Calu3 (cell line): ENCODE data around the gene MICAL3. TPM values are rescaled to one million over a fixed set of nuclear protein-coding genes. Genes with fewer than 3 reads are reported as not detected.
"Not testable (repeated sequence)": the region's sequence is repeated elsewhere in the genome, so short reads cannot be mapped to it uniquely, and the experiment has no call there.

Experiments used
- BruUV-seq: library from RNA; stranded (reverse); fragments of 400-500 nt; replicated peaks from 2 replicates; lab custom pipeline; 2021; lab: Mats Ljungman, UMichigan
- CTCF ChIA-PET: fragments of 300-600 bp; sonication (Branson Sonifier 250); formaldehyde crosslinking; loops from one replicate; lab custom pipeline; 2022; ENCODE audit warnings: antibody characterized with exemption; lab: Charles Lee
- DNase-seq: peaks from one replicate; pipeline ENCODE4 v3.0.0; 2022
- H3K27ac Mint-ChIP-seq: one replicate; pipeline ENCODE4 v1.8.0; 2022; ENCODE audit warnings: mixed read lengths; ENCODE audit not compliant: unreplicated experiment
- H3K27me3 Mint-ChIP-seq: one replicate; pipeline ENCODE4 v1.8.0; 2022; ENCODE audit warnings: mixed read lengths; ENCODE audit not compliant: unreplicated experiment
- H3K36me3 Mint-ChIP-seq: one replicate; pipeline ENCODE4 v1.8.0; 2022; ENCODE audit warnings: mild to moderate bottlenecking, moderate library complexity, mixed read lengths; ENCODE audit not compliant: insufficient read depth, unreplicated experiment
- H3K4me1 Mint-ChIP-seq: one replicate; pipeline ENCODE4 v1.8.0; 2022; ENCODE audit warnings: mild to moderate bottlenecking, low read depth, mixed read lengths; ENCODE audit not compliant: unreplicated experiment
- H3K4me3 Mint-ChIP-seq: one replicate; pipeline ENCODE4 v1.8.0; 2022; ENCODE audit warnings: mild to moderate bottlenecking, low read depth, moderate library complexity, mixed read lengths; ENCODE audit not compliant: unreplicated experiment
- H3K9me3 Mint-ChIP-seq: one replicate; pipeline ENCODE4 v1.8.0; 2022; ENCODE audit warnings: low read depth, mixed read lengths; ENCODE audit not compliant: unreplicated experiment
- CTCF ChIP-seq: fragments of 200-600 bp; IDR thresholded peaks from one replicate; pipeline ENCODE4 v1.8.0; 2022; ENCODE audit warnings: antibody characterized with exemption; ENCODE audit not compliant: unreplicated experiment
- intact Hi-C: fragments of 100-400 bp; cut with micrococcal nuclease; formaldehyde crosslinking; loops from one replicate; pipeline ENCODE4 v1.10.0; 2022; ENCODE audit not compliant: unreplicated experiment
- total RNA-seq: library from RNA; stranded (reverse); gene quantifications from 2 replicates; pipeline ENCODE4 v1.2.3, GENCODE V29; 2022

Gene MICAL3
- total RNA-seq, 1 experiment from 2014 or later, result 60.6 TPM

GRCh38 chr22:17769013-17769715 lies 255.2 kb downstream of the MICAL3 start:
- no peaks in the 10 kb centered on the region for H3K9me3 Mint-ChIP-seq
- CTCF ChIA-PET, result no interaction called here
- H3K4me3 Mint-ChIP-seq, result no peak overlapping the region
- no peak for DNase-seq
- H3K36me3 Mint-ChIP-seq, result peaks cover 38% of the 10 kb centered on the region
- H3K4me1 Mint-ChIP-seq, result peaks cover 35% of the 10 kb centered on the region
- BruUV-seq, result no TSS peak
- H3K27ac Mint-ChIP-seq, result no peak overlapping the region
- H3K27me3 Mint-ChIP-seq, result no peaks in the 10 kb centered on the region
- intact Hi-C loops, result no loop called here
- no peak for TF ChIP-seq CTCF

GRCh38 chr22:17767233-17768065 lies 256.9 kb downstream of the MICAL3 start:
- intact Hi-C loops, result no loop called here
- CTCF ChIA-PET, result interaction anchor here (0.6 to 1.6 kb wide), 2 partner anchors 25 to 338 kb away, joined by 3 to 4 read pairs; no protein-coding TSS in a partner anchor
- no peak overlapping the region for H3K27ac Mint-ChIP-seq
- BruUV-seq, result no TSS peak
- H3K9me3 Mint-ChIP-seq, result no peaks in the 10 kb centered on the region
- H3K27me3 Mint-ChIP-seq, result no peaks in the 10 kb centered on the region
- peaks cover 31% of the 10 kb centered on the region for H3K4me1 Mint-ChIP-seq
- no peak overlapping the region for H3K4me3 Mint-ChIP-seq
- H3K36me3 Mint-ChIP-seq, result peaks cover 25% of the 10 kb centered on the region
- DNase-seq, result no peak
- TF ChIP-seq CTCF, result no peak

- H3K27me3 Mint-ChIP-seq, DNase-seq, H3K4me3 Mint-ChIP-seq, BruUV-seq, H3K9me3 Mint-ChIP-seq, intact Hi-C loops, H3K4me1 Mint-ChIP-seq, H3K27ac Mint-ChIP-seq, CTCF ChIA-PET: not testable (repeated sequence)
- H3K36me3 Mint-ChIP-seq, result peaks cover 10% of the 10 kb centered on the region
These were observed 259.5 kb downstream of the MICAL3 start for GRCh38 chr22:17764852-17765251.

GRCh38 chr22:17764036-17764435 lies 260.3 kb downstream of the MICAL3 start:
- intact Hi-C loops, result no loop called here
- BruUV-seq, result TSS peak; percentile 7
- TF ChIP-seq CTCF, result no peak

GRCh38 chr22:17763442-17763841 lies 260.9 kb downstream of the MICAL3 start:
- H3K27me3 Mint-ChIP-seq, BruUV-seq, H3K9me3 Mint-ChIP-seq, intact Hi-C loops, H3K4me3 Mint-ChIP-seq, CTCF ChIA-PET, H3K27ac Mint-ChIP-seq, DNase-seq, H3K4me1 Mint-ChIP-seq, H3K36me3 Mint-ChIP-seq: not testable (repeated sequence)

More at GRCh38 chr22:17764036-17764435, 260.3 kb downstream of the MICAL3 start:
- Mint-ChIP-seq H3K27me3 (no peaks in the 10 kb centered on the region), H3K9me3 (no peaks in the 10 kb centered on the region), H3K36me3 (peaks cover 7% of the 10 kb centered on the region), H3K27ac (no peak overlapping the region), H3K4me3 (no peak overlapping the region), H3K4me1 (peaks cover 8% of the 10 kb centered on the region)
- CTCF ChIA-PET, result no interaction called here
- no peak for DNase-seq
